GM19351 (cell line): ENCODE data around the gene REST.
A peak's percentile ranks its signal among the peaks of the same experiment; 100 is the strongest.
"Not testable (repeated sequence)": the region's sequence is repeated elsewhere in the genome, so short reads cannot be mapped to it uniquely, and the experiment has no call there.

ENCODE experiments used
- ATAC-seq: cut with Tn5 transposase; IDR thresholded peaks from one replicate; pipeline ENCODE4 v1.9.1; 2021; ENCODE audit warnings: mild to moderate bottlenecking, moderate library complexity; ENCODE audit not compliant: unreplicated experiment

Gene REST, protein sequence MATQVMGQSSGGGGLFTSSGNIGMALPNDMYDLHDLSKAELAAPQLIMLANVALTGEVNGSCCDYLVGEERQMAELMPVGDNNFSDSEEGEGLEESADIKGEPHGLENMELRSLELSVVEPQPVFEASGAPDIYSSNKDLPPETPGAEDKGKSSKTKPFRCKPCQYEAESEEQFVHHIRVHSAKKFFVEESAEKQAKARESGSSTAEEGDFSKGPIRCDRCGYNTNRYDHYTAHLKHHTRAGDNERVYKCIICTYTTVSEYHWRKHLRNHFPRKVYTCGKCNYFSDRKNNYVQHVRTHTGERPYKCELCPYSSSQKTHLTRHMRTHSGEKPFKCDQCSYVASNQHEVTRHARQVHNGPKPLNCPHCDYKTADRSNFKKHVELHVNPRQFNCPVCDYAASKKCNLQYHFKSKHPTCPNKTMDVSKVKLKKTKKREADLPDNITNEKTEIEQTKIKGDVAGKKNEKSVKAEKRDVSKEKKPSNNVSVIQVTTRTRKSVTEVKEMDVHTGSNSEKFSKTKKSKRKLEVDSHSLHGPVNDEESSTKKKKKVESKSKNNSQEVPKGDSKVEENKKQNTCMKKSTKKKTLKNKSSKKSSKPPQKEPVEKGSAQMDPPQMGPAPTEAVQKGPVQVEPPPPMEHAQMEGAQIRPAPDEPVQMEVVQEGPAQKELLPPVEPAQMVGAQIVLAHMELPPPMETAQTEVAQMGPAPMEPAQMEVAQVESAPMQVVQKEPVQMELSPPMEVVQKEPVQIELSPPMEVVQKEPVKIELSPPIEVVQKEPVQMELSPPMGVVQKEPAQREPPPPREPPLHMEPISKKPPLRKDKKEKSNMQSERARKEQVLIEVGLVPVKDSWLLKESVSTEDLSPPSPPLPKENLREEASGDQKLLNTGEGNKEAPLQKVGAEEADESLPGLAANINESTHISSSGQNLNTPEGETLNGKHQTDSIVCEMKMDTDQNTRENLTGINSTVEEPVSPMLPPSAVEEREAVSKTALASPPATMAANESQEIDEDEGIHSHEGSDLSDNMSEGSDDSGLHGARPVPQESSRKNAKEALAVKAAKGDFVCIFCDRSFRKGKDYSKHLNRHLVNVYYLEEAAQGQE

DNA sequence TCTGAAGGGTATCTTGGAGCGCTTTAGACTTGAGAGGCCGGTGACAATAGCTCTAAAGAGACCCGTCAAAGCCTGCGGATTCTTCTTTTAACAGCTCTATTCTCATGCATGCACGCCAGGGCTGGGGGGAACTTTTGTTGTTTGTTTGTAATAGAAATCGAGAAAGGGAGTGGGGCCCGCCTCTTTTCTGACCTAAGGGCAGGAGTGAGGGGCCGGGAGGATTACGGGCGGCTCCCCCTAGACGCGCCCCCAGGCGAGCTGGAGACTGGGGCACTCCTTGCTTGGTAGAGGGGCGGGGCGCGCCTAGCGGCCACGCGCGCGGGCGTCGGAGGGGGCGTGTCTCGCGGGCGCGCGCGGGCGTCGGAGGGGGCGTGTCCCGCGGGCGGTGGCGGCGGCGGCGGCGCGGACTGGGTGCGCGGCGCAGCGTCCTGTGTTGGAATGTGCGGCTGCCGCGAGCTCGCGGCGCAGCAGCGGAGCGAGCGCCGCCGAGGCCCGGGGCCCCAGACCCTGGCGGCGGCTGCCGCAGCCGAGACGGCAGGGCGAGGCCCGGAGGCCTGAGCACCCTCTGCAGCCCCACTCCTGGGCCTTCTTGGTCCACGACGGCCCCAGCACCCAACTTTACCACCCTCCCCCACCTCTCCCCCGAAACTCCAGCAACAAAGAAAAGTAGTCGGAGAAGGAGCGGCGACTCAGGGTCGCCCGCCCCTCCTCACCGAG is at the start of gene REST:
Gene REST, plus strand, starts transcription at position 412 of the 717 bp plus-strand sequence. CDS start 2,739 bp downstream, outside the sequence.
- peak; percentile 43 for ATAC-seq

DNA sequence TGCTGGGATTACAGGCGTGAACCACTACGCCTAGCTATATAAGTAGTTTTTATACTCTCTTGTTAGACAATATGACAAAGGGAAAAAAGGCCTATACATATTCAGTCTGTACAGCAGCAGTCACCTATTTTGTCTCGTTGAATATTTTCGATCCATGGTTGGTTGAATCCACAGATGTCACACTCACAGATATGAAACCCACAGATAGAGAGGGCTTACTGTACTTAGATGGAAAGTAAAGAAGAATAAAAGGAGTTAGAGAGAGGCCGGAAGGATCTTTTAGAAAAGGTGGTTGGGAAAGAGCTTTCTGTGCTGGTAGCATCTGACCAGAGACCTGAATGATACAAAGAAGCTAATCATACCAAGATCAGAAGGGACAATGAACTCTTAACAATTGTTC is 47.9 kb upstream of the REST start:
- ATAC-seq = peak; percentile 64

DNA sequence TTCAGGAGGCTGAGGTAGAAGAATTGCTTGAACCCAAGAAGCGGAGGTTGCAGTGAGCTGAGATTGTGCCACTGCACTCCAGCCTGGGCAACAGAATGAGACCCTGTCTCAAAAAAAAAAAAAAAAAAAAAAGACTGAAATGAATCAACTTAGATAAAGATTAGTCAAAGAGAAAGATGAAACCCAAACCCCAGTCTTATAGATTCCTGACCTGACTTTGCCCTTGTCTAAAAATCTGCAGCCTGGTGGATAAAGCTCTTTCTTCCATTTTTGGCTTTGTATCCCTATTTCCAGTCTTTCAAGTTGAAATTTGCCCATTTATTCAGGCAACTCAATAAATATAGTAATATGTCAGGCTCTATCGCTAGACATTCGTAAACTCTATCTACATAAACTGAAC is 46.9 kb upstream of the REST start:
- ATAC-seq = peak; percentile 28

DNA sequence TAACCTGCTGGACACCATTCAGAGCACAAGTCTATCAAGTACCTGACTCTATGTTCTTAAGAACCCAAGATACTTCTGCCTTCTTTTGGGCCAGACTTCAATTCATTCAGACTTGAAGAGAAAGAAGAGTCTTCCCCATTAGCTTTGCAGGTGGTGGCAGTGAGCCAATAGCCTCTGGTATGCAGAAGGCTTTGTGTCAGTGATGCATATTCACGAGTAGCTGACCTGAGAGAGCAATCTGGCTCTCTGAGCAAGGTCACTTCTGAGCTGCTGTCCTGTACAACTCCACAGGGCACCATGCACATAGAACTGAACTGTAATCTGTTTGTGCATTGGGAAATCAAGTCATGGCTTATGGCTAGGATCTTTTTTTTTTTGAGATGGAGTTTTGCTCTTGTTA is 46.3 kb upstream of the REST start:
- no peak for ATAC-seq

DNA sequence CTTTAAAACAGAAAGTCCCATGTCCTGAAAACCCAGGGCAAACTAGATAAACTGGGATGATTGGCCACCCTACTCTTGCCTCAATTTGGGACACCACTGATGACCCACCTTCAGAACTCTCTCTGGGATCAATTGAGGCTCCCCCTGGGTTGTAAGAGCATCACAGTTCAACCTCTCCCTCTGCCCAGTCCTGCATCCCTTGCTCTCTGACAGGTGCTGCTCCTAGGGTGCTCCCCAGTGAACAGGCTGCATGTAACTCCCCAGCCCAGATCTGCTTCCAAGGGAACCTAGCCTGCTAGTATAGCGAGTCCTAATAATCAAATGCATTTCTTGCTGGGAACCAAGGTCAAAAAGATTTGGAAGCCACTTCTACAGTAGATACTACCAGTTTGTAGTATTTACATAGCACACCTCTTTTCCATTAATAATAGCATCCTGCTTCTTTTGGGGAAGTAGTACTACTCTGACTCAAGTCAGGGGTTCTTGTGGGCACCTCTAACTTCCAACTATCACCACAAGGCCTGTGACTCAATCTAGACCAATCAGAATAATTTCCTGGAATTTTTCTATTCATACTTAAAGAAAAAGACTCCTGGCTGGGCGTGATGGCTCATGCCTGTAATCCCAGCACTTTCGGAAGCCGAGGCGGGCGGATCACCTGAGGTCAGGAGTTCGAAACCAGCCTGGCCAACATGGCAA is 44.1 kb upstream of the REST start:
- peak; percentile 47 for ATAC-seq

DNA sequence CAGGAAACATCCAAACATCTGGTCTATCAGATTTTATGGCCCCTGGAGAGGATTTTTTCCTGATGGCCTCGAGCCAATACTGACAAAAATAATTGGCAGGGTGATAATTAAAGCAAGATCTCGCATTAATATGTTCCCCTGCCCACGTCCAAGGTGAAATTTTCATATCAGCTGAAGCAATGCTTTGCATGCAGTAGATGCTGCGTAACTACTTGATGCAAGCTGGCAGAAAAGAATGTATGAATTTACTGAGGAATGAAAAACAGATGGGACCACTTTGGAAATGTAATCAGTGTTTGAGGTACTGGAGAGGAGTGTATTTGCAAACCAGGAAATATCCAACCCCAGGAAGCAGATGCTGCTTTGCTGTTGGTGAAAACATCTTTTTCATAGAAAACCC is 36.8 kb upstream of the REST start:
- ATAC-seq = no peak

DNA sequence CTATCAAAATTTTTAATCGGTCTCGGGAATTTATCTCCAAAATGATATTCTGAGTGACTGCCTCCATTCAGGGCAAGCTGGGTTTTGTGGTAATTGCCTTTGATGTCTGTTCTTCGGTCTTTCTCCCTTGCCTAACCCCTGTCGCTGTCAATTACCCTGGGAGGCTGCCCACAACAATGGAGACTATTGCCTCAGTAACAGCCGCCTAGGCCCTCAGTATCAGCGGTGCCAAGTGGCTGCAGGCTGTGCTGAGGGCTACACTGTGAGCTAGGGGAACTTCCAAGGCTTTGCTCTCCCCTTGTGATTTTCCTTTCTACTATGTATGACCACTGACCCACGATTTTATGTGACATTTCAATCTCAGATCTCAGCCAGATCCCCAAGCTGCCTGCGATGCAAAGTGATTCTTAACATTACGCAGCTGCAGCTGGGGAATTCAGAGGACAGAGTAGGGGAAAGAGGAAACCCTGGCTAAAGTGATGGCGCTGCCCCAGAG is 36.3 kb upstream of the REST start:
- ATAC-seq = no peak

DNA sequence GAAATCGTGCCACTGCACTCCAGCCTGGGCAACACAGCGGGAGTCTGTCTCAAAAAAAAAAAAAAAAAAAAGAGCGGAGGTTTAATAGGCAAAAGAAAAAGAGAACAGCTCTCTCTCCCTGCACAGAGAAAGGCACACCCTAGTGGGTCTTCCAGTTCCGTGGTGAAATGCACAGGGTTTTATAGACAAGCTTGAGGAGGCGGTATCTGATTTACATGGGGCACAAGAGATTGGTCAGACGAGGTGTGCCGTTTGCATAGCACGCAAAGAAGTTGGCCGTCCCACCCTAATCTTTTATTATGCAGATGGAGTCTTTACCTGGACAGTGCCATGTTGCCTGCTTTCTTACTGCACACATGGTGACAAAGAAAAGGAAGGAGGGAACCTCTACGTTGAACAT is 33.5 kb upstream of the REST start:
- ATAC-seq = no peak

DNA sequence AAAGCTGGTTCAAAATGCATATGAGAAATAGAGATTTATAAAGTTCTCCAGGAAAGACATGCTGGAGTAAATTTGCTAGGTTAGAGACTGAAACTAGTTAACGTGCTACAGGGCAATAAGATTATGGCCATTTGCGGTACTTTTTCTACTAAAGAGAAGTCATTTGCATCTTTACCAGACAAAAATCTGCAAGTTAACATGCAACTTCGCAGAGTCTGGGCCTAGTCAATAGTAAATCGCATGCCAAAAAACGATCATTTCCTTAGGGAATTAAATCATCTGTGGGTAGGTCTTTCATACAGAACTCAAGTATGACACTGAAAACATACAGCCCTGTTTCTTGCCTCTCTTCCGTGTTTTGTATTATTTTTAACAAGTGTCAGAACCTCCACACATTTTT is 32.8 kb upstream of the REST start:
- no peak for ATAC-seq

DNA sequence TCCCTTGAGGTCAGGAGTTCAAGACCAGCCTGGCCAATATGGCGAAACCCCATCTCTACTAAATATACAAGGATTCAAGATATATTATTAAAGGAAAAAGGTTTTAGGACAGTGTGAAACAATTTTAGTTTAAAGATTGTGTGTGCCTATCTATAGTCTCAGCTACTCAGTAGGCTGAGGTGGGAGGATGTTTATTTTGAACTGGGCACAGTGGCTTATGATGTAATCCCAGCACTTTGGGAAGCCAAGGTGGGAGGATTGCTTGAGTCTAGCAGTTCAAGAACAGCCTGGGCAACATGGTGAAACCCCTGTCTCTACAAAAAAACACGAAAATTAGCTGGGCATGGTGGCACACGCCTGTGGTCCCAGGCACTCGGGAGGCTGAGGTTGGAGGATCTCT is 31.4 kb upstream of the REST start:
- ATAC-seq = no peak

DNA sequence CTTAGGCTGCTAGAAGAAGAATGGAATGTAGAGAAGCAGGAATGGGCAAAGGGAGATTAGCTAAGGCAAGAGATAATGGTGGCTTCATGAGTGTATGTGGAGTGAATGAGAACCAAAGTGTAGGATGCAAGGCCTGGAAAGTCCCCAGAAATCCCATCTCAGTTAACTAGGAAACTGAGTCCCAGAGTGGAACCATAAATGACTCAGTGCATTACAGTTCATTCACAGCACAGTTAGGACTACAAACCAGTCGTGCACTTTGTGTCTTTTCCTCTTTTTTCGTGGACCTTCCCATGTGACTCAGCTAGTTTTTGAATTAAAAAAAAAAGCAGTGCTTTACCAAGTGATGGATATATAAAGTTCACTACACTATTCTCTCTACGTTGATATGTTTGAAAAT is 27.7 kb upstream of the REST start:
- no peak for ATAC-seq

DNA sequence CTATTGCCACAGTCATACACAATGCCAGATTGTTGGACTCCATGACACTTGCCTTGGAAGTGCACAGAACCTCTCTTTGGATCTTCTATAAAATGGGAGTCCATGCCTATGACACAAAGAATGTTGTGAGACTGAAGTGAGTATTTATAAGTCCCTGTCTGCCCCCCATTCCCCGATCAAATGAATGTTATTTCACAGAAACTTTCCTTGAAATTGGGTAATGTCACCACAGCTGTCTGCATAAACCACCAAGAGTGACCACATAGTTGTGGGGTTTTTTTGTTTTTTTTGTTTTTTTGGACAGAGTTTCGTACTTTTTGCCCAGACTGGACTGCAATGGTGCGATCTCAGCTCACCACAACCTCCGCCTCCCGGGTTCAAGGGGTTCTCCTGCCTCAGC is 27.1 kb upstream of the REST start:
- no peak for ATAC-seq

DNA sequence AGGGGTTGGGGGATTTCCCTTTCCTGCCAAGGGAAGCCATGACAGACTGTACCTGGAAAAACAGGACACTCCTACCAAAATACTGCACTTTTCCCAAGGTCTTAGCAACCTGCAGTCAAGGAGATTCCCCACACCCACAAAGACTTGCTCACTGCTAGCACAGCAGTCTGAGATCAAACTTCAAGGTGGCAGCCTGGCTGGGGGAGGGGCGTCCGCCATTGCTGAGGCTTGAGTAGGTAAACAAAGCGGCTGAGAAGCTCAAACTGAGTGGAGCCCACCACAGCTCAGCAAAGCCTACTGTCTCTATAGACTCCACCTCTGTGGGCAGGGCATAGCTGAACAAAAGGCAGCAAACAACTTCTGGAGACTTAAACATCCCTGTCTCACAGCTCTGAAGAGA is 23.2 kb upstream of the REST start:
- ATAC-seq = not testable (repeated sequence)

DNA sequence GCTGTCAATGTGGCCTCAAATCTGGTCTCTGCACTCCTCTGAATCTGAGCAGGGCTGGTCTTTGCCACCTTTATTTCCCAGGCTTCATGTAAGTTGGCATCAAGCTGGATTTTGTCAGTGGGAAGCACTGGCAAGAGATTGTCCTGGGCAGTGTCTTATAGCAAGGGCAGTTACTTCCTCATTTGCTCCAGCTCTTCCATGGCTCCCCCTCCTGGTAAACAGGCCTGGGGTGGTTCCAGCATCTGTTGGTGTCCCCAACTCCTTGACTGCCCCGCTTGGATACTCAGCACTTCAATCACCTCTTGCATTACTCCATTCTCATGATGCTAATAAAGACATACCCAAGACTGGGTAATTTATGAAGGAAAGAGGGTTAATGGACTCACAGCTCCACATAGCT is 15.0 kb upstream of the REST start:
- ATAC-seq = no peak

DNA sequence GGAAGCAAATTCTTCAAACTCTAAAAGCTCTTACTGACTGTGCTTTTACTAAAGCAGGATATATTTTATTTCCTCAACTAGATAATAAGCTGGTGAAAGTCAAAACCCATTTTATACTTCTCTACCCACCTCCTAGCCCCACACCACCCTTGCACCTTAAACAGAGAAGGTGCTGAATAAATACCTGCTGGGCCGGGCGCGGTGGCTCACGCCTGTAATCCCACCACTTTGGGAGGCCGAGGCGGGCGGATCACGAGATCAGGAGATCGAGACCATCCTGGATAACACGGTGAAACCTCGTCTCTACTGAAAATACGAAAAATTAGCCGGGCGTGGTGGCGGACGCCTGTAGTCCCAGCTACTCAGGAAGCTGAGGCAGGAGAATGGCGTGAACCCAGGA is 9.9 kb upstream of the REST start:
- ATAC-seq = not testable (repeated sequence)

DNA sequence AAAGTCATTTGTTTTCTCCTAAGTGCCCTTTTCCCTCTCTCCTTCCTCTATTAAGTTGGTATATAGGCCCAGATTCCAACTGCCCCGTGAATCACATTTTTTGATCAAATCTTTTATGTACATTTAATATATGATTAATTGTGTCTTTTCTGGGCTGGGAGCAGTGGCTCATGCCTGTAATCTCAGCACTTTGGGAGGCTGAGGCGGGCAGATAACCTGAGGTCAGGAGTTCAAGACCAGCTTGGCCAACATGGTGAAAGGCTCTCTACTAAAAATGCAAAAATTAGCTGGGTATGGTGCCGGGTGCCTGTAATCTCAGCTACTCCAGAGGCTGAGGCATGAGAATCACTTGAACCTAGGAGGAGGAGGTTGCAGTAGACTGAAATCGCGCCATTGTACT is 7.5 kb upstream of the REST start:
- not testable (repeated sequence) for ATAC-seq

DNA sequence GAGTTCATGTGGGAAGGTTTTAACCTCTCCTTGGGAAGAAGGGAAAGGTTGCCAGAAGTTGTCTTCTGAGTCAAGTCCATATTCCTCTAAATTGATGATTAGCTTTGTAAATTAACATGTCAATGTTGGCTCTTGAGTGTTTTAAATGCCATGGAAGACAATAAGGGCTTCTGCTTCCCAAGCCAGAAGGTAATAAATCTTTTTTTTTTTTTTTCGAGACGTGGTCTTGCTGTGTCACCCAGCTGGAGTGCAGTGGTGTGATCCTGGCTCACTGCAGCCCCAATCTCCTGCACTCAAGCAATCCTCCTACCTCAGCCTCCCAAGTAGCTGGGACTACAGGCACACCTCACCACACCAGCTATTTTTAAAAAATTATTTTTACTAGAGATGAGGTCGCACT is 5.0 kb upstream of the REST start:
- no peak for ATAC-seq

DNA sequence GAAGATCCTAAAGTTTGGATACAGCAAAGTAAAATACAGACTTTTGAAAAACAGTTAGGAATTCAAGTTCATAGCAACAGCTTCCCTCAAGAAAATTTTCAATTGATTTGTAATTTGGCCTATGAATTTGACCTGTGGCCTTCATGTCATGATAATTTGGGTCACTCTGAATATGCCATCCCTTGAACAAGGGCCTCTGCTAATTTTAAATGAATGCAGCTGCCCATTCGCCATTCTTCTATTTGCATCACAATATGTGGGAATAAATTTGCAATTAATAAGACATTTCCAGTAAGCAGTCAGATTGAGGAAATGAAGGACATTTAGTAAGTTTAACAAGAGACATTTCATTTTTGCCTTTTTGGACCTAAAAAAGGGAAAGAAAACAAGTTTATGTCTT is 1.9 kb upstream of the REST start:
- ATAC-seq = no peak

DNA sequence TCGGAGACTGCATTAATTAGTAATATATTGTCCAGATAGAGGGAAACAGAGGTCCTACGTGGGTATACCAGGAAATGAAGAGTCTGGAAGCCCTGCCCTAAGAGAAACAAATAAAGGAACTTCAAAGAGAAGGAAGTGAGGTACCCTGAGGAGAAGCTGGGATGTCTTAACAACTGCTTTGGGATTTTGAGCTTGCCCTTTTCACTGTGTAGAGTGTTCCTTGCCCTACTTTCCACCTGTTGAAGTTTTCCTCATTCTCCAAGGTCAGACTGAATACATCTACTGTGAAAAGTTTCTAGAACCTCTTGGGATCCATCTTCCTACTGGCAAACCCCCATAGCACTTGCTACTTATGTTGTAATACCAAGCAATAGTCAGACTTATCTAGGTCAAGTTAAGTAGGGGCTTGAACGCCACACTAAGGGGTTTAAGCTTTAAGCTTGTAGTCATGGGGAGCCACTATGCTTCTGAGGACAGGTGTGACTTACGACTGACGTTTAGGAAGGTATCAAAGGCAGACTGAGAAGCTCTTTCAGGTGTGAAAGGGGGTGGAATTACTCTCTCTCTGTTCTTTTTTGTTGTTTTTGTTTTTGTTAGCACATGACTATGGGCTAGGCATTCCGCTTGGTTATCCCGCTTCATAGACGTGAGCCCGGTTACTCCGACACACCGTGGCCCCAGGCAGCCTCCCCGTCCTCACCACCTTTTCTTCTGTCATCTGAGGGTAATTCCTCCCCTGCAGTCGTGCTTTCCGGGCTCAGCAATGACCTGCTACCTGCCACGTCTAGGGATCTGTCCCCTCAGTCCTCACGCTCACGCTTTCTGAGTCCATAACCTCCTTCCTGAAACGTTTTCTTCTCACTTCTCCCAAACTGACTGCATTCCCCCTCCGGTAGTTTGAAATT is 959 bp upstream of the REST start:
- no peak for ATAC-seq
